Kidney glomerular epithelial cell (primary cell): ENCODE data around the gene ADAMTS2.

ENCODE experiments used
- DNase-seq: peaks from one replicate; lab custom pipeline; 2025; lab: John Stamatoyannopoulos, UW

The ADAMTS2 gene

DNA sequence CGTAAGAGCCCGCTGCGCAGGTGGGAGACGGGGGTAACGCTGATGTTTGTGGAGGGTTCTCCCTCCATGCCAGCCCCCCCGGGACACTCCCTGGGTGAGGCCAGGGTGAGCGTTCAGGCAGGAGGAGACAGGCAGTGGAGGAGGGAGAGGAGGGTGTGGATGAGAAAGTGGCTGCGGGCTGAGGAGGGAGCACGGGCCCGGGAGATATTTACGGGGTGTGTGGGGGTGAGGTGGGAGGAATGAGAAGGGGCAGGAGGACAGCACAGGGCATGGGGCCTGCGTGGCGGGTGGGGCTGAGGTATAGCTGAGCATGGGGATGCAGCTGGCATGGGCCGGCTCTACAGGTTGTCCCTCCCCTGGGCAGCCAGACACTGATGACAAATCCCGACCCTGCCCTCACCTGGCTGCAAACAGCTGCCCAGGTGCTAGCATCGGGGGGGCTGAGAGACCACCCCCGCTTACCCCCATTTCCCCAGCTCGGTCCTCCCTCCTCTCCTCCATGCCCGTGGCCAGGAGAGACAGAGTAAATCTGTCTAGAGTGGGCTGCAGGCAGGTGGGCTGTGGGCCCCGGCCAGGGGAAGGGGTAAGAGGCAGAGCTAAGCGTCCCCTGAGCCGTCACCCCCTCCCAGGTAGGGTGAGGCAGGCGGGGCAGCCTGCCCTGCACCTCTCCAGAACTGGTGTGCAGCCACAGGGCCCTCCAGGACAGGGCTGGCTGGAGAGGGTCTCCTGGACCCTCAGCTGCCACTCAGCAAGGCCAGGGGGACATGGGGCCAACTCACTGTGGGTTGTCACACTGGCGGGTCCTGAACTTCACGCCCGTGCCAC, 205.9 kb downstream of the ADAMTS2 start:
- no peak for DNase-seq

GRCh38 chr5:179138568-179138925, 206.7 kb downstream of the ADAMTS2 start:
- no peak for DNase-seq

GRCh38 chr5:179137643-179138567, 207.4 kb downstream of the ADAMTS2 start:
- no peak for DNase-seq

- no peak for DNase-seq
Measured at GRCh38 chr5:179137016-179137642, 208.1 kb downstream of the ADAMTS2 start.

- DNase-seq: no peak
Measured at GRCh38 chr5:179135441-179136215, 209.6 kb downstream of the ADAMTS2 start.

- no peak for DNase-seq
Measured at GRCh38 chr5:179135006-179135405, 210.3 kb downstream of the ADAMTS2 start.

DNA sequence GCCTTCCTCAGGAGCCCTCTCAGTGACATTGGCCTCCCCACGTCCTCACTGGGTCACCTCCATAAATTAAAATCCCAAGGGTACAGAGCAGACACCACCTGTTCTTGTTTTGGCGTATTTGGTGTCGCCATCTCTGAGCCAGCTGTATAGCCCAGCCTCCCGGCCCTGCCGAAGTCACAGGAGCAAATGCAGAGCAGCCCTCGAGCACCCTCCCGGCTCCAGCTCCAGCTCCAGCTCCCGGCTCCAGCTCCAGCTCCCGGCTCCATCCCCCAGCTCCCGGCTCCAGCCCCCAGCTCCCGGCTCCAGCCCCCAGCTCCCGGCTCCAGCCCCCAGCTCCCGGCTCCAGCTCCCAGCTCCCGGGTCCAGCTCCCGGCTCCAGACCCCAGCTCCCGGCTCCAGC, 210.8 kb downstream of the ADAMTS2 start:
- DNase-seq: no peak

DNA sequence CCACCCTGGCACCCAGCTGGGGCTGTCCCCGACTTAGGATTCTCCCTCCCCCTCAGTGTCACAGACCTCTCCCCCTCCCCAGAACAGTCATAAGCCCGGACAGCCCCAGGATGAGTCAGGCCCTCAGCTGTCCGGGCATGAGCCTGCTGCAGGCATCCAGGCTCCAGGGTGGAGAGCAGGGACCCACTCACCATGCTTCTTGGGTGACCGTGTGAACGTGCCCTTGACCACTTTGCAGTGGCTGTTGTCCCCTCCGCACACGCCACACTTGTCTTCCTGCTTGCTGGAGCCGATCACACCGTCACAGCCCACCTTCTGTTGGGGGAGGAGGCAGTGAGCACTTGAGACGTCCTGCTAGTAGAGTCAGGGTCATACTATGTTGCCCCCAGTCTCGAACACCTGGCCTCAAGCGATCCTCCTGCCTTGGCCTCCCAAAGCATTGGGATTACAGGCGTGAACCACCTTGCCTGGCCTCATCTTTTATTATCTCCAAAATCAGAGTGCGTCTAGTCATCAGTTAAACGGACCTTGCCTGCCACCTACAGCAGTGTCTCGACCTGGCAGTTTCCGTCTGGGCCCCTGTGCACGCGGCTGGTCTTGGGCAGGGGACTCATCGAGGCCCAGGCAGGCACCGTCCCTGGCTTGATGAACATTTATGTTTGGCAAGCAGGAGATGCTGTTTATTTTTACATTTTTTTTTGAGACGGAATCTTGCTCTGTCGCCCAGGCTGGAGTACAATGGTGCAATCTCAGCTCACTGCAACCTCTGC, 212.5 kb downstream of the ADAMTS2 start:
- no peak for DNase-seq

- DNase-seq: no peak
Measured at GRCh38 chr5:179131886-179132585, 213.2 kb downstream of the ADAMTS2 start.

DNA sequence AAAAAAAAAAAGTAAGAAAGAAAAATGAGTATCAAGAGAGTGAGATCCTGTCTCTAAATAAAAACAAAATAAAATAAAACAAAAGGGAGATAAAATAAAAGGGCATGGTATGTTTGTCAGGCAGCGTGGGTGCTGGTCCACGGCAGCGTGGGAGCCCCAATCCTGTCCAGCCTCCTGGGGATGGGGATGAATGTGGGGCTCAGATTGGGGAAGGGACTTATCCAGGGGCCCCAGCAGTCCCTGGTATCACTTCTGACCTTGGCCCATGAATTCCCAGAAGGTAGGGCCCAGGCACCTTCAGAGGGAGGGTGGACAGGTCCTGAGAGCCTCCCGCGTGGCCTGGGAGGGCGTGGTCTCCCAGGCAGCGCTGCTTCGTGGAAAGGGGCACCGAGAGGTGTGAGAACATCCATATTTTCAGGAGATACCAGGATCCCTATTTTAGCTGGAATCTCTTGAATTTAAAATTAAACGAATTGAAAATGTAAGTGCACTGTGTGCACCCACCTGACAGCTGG, 213.9 kb downstream of the ADAMTS2 start:
- DNase-seq: no peak

DNA sequence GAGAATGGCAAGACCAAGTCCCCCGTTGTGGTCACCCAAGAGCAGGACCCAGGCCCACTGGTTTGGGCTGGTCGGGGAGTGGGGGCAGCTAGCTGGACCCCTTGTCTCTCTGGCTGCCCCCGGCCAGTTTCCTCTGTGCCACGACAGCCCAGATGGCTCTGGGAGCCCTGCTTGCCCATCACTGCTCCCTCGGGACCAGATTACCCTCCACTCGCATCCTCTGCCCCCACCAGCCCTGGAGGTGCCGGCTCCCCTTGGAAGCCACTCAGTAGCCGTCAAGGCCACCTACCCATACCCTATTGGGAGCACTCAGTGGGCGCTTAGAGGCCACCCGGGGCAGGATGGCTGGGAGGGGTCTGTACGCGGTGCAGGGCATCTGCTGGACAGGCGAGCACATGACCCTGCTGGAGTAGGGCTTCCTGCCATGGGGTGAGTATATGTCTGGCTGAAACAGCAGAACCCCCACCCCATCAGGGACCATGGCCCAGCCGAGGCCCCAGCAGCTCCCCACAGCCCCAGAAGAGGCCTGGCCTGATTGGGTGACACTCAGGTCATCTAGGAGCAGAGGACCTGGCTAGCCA, 215.1 kb downstream of the ADAMTS2 start:
- DNase-seq: no peak

DNA sequence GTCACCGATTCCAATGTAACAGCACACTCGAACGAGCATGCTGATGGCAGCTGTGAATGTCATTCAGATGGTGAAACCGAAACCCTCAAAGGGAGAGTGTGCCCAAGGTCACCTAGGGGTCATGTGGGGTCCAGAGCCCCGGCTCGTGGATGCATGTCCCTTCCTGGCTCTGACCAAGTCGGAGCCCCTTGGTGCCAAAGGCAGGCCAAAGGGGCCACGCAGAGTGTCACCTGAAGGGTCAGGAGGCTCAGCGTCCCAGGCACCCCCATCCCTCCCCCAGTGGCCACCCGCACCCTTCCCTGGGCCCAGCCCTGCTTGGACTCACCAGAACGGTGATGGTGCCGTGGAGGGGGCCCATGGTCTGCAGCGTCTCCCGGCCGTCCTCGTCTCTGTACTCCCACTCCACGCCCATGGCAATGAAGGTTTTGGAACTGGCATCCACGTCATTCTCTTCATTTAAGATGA, 215.6 kb downstream of the ADAMTS2 start:
- DNase-seq: no peak

- DNase-seq: no peak
Measured at GRCh38 chr5:179128976-179129375, 216.3 kb downstream of the ADAMTS2 start.

GRCh38 chr5:179128041-179128365, 217.3 kb downstream of the ADAMTS2 start:
- DNase-seq: no peak

- no peak for DNase-seq
Measured at GRCh38 chr5:179127136-179128040, 217.9 kb downstream of the ADAMTS2 start.

DNA sequence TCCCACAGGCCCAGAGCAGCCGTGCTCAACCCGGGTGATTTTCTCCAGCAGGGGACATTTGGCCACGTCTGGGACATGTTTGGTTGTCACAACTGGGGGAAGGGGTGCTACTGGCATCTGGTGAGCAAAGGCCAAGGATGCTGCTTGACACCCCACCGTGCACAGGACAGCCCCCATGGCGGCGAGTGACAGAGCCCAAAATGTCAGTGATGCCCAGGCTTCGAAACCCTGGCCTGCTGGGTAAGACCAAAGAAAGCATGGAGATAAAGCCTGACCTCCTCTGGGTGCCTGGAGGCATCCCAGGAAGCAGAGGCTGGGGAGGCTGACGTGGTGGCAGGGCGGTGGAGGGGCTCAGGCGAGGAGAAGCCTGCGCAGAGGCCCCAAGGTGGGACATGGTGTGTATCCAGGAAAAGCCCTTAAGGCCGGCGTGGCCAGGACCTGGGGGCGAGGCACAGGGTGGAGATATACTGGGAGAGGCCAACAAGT, 218.7 kb downstream of the ADAMTS2 start:
- DNase-seq: no peak

- DNase-seq: no peak
Measured at GRCh38 chr5:179125789-179126505, 219.3 kb downstream of the ADAMTS2 start.
